Naive thymus-derived CD4-positive, alpha-beta T cell (primary cell): Measurements from ENCODE around the gene MBIP. TPM values are rescaled to one million over a fixed set of nuclear protein-coding genes. Genes with fewer than 3 reads are reported as not detected.
A peak's percentile ranks its signal among the peaks of the same experiment; 100 is the strongest.

Experiments used
- ATAC-seq: fragments of 150-1000 bp; cut with Tn5 transposase; 2 replicates; pipeline ENCODE4 v1.10.0; 2021; ENCODE audit warnings: mild to moderate bottlenecking, moderate library complexity
- CTCF ChIA-PET: fragments of 350-600 bp; sonication (Branson Sonifier 250); formaldehyde crosslinking; loops from one replicate; lab custom pipeline; 2021; ENCODE audit warnings: antibody characterized with exemption; lab: Charles Lee
- POLR2A ChIA-PET: fragments of 350-600 bp; sonication (Branson Sonifier 250); formaldehyde crosslinking; loops from one replicate; lab custom pipeline; 2021; ENCODE audit warnings: antibody characterized with exemption, inconsistent platforms; lab: Charles Lee
- DNase-seq, 9 donors: peaks; one replicate each; pipeline versions ENCODE4 v3.0.0 to v3.0.0-alpha.2; 2020 to 2022; ENCODE audit warnings: mixed read lengths in 1 of 9
- H3K27ac ChIP-seq: one replicate; pipeline ENCODE4 v1.7.0; 2013; ENCODE audit warnings: mild to moderate bottlenecking, low read depth, low read length, moderate library complexity
- H3K27me3 ChIP-seq, 2 donors: one replicate each; pipeline ENCODE4 v1.7.0; 2013; ENCODE audit warnings: low read length in 2 of 2, mild to moderate bottlenecking in 2 of 2, moderate library complexity in 2 of 2; ENCODE audit not compliant: control insufficient read depth in 2 of 2, insufficient read depth in 2 of 2
- H3K36me3 ChIP-seq, 3 experiments: 1 replicate in 2 of 3; 2 replicates in 1 of 3; pipeline ENCODE4 v1.7.0; 2013; ENCODE audit warnings: low read length in 3 of 3, mild to moderate bottlenecking in 3 of 3, moderate library complexity in 1 of 3; ENCODE audit not compliant: insufficient read depth in 3 of 3, control insufficient read depth in 2 of 3
- H3K4me1 ChIP-seq, 2 donors: one replicate each; pipeline ENCODE4 v1.7.0; 2013; ENCODE audit warnings: low read length in 2 of 2, mild to moderate bottlenecking in 2 of 2, moderate library complexity in 1 of 2; ENCODE audit not compliant: control insufficient read depth in 2 of 2, insufficient read depth in 2 of 2
- H3K4me3 ChIP-seq: 2 replicates; pipeline ENCODE4 v1.7.0; 2013; ENCODE audit warnings: mild to moderate bottlenecking, low read length
- H3K9me3 ChIP-seq, 3 experiments: 1 replicate in 2 of 3; 2 replicates in 1 of 3; pipeline ENCODE4 v1.7.0; 2013; ENCODE audit warnings: low read length in 3 of 3; ENCODE audit not compliant: control insufficient read depth in 2 of 3
- H3K27ac Mint-ChIP-seq, 9 donors: one replicate each; pipeline ENCODE4 v1.8.0; 2020 to 2022; ENCODE audit warnings: mixed read lengths in 9 of 9, mild to moderate bottlenecking in 8 of 9, moderate library complexity in 5 of 9, inconsistent platforms in 2 of 9
- H3K27me3 Mint-ChIP-seq, 5 donors: one replicate each; pipeline ENCODE4 v1.8.0; 2021 to 2022; ENCODE audit warnings: mixed read lengths in 5 of 5, mild to moderate bottlenecking in 1 of 5
- H3K36me3 Mint-ChIP-seq, 5 donors: one replicate each; pipeline ENCODE4 v1.8.0; 2020 to 2022; ENCODE audit warnings: mixed read lengths in 5 of 5, mild to moderate bottlenecking in 3 of 5, inconsistent platforms in 1 of 5
- H3K4me1 Mint-ChIP-seq, 7 donors: one replicate each; pipeline ENCODE4 v1.8.0; 2020 to 2022; ENCODE audit warnings: mixed read lengths in 7 of 7, mild to moderate bottlenecking in 3 of 7, inconsistent platforms in 1 of 7
- H3K4me3 Mint-ChIP-seq, 10 donors: one replicate each; pipeline ENCODE4 v1.8.0; 2020 to 2022; ENCODE audit warnings: mild to moderate bottlenecking in 10 of 10, mixed read lengths in 10 of 10, moderate library complexity in 6 of 10, inconsistent platforms in 2 of 10
- H3K9me3 Mint-ChIP-seq, 11 donors: one replicate each; pipeline ENCODE4 v1.8.0; 2020 to 2022; ENCODE audit warnings: mixed read lengths in 11 of 11, mild to moderate bottlenecking in 4 of 11, inconsistent platforms in 1 of 11, moderate library complexity in 1 of 11
- intact Hi-C, 2 donors: fragments of 100-400 bp; cut with micrococcal nuclease; formaldehyde crosslinking; loops; one replicate each; pipeline ENCODE4 v1.15.1; 2023
- polyA plus RNA-seq, 2 donors: library from polyadenylated mRNA; unstranded; fragments of 300-500 nt; fragmentation: Illumina TruSeq; gene quantifications; one replicate each; pipeline ENCODE4 v1.2.3, GENCODE V29; 2021
- total RNA-seq, 6 experiments: library from RNA in 5 of 6; stranded (reverse) in 5 of 6; gene quantifications; 1 replicate in 5 of 6; 2 replicates in 1 of 6; pipeline ENCODE4 v1.2.3 and lab custom pipeline; 2021 to 2026

The MBIP gene
- total and polyA plus RNA-seq, 7 experiments from 2014 or later = 22.5 to 42.7 (median 24.7) TPM

GRCh38 chr14:36275741-36276140 is 44.7 kb downstream of the MBIP start:
- POLR2A ChIA-PET = no interaction called here
- CTCF ChIA-PET = no interaction called here
- Mint-ChIP-seq H3K4me3 (no peak overlapping the region), H3K36me3 (no peaks in the 10 kb centered on the region), H3K4me1 (peaks cover 7 to 21% (median 11%) of the 10 kb centered on the region in 7 donors), H3K9me3 (peaks cover 0 to 1% (median 0%) of the 10 kb centered on the region in 11 donors), H3K27me3 (peaks cover 42 to 73% (median 54%) of the 10 kb centered on the region in 5 donors), H3K27ac (no peak overlapping the region)
- peaks cover 0 to 6% of the 10 kb centered on the region in 2 donors for H3K27me3 ChIP-seq
- no peak overlapping the region for H3K4me3 ChIP-seq
- no peak overlapping the region for H3K27ac ChIP-seq
- DNase-seq = no peak
- no peaks in the 10 kb centered on the region for H3K4me1 ChIP-seq
- ATAC-seq = no peak
- H3K36me3 ChIP-seq = no peaks in the 10 kb centered on the region
- H3K9me3 ChIP-seq = no peaks in the 10 kb centered on the region
- intact Hi-C loops = no loop called here

- Histone ChIP-seq H3K4me1 (no peaks in the 10 kb centered on the region), H3K27ac (no peak overlapping the region), H3K9me3 (no peaks in the 10 kb centered on the region), H3K4me3 (peak overlapping the region; percentile 16), H3K36me3 (no peaks in the 10 kb centered on the region), H3K27me3 (peaks cover 0 to 6% of the 10 kb centered on the region in 2 donors)
- ATAC-seq (peak; percentile 37), DNase-seq (peak in 2 of 9 donors; percentile 1 to 8)
- peak overlapping the region; percentile 39 to 82 (median 70) for H3K4me3 Mint-ChIP-seq
- ChIA-PET POLR2A (interaction anchor here (0.7 kb wide), 1 partner anchor 584 kb away, joined by 3 read pairs; no protein-coding TSS in a partner anchor), CTCF (no interaction called here)
- H3K9me3 Mint-ChIP-seq = peaks cover 0 to 1% (median 0%) of the 10 kb centered on the region in 11 donors
- peaks cover 52 to 65% (median 60%) of the 10 kb centered on the region in 5 donors for H3K27me3 Mint-ChIP-seq
- intact Hi-C loops = no loop called here
- no peak overlapping the region for H3K27ac Mint-ChIP-seq
- peaks cover 7 to 21% (median 11%) of the 10 kb centered on the region in 7 donors for H3K4me1 Mint-ChIP-seq
- peaks cover 0 to 4% (median 0%) of the 10 kb centered on the region in 5 donors for H3K36me3 Mint-ChIP-seq
Measured at GRCh38 chr14:36271939-36272907, 48.2 kb downstream of the MBIP start.

GRCh38 chr14:36271222-36271621 is 49.2 kb downstream of the MBIP start:
- no peaks in the 10 kb centered on the region for H3K36me3 ChIP-seq
- H3K4me1 Mint-ChIP-seq = peaks cover 7 to 21% (median 11%) of the 10 kb centered on the region in 7 donors
- ChIA-PET POLR2A (no interaction called here), CTCF (no interaction called here)
- H3K36me3 Mint-ChIP-seq = peaks cover 0 to 4% (median 0%) of the 10 kb centered on the region in 5 donors
- H3K27ac Mint-ChIP-seq = no peak overlapping the region
- H3K27ac ChIP-seq = no peak overlapping the region
- H3K9me3 Mint-ChIP-seq = peaks cover 0 to 3% (median 0%) of the 10 kb centered on the region in 11 donors
- H3K4me3 Mint-ChIP-seq = peak overlapping the region in 1 of 10 donors; percentile 71
- no peak overlapping the region for H3K4me3 ChIP-seq
- peaks cover 49 to 60% (median 53%) of the 10 kb centered on the region in 5 donors for H3K27me3 Mint-ChIP-seq
- intact Hi-C loops = no loop called here
- H3K27me3 ChIP-seq = peaks cover 0 to 6% of the 10 kb centered on the region in 2 donors
- no peak for ATAC-seq
- H3K4me1 ChIP-seq = no peaks in the 10 kb centered on the region
- DNase-seq = no peak
- no peaks in the 10 kb centered on the region for H3K9me3 ChIP-seq

DNA sequence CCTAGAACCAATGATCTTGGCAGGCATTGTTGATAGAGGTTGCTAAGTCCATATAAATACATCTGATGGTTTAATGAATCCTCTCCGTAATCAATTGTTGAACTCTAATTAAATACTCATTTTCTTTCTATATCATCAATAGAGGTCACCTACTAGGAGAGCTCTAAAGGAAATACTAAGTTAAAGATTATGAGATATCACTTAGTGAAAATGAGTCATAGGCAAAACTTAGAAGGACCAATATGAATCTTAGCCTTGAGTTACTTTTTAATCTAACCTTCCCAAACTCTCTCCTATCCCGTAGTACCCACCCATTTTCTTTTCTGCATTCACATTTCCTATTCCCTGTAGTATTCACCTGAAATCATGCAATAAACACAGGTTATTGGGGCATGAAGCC is 50.2 kb downstream of the MBIP start:
- Mint-ChIP-seq H3K4me3 (no peak overlapping the region), H3K4me1 (peaks cover 7 to 21% (median 11%) of the 10 kb centered on the region in 7 donors), H3K36me3 (peaks cover 0 to 4% (median 0%) of the 10 kb centered on the region in 5 donors), H3K27me3 (peaks cover 48 to 57% (median 57%) of the 10 kb centered on the region in 5 donors), H3K9me3 (peaks cover 0 to 3% (median 0%) of the 10 kb centered on the region in 11 donors), H3K27ac (no peak overlapping the region)
- no peak for DNase-seq
- ChIA-PET POLR2A (no interaction called here), CTCF (no interaction called here)
- Histone ChIP-seq H3K4me3 (no peak overlapping the region), H3K36me3 (no peaks in the 10 kb centered on the region), H3K27me3 (peaks cover 0 to 6% of the 10 kb centered on the region in 2 donors), H3K4me1 (no peaks in the 10 kb centered on the region), H3K27ac (no peak overlapping the region), H3K9me3 (no peaks in the 10 kb centered on the region)
- ATAC-seq = no peak
- intact Hi-C loops = no loop called here

- POLR2A ChIA-PET = no interaction called here
- Histone ChIP-seq H3K27me3 (no peaks in the 10 kb centered on the region), H3K4me3 (no peak overlapping the region), H3K36me3 (no peaks in the 10 kb centered on the region), H3K4me1 (no peaks in the 10 kb centered on the region), H3K27ac (no peak overlapping the region), H3K9me3 (no peaks in the 10 kb centered on the region)
- H3K4me1 Mint-ChIP-seq = peaks cover 7 to 13% (median 9%) of the 10 kb centered on the region in 7 donors
- peaks cover 0 to 4% (median 0%) of the 10 kb centered on the region in 5 donors for H3K36me3 Mint-ChIP-seq
- no peak for ATAC-seq
- no peak overlapping the region for H3K4me3 Mint-ChIP-seq
- CTCF ChIA-PET = no interaction called here
- H3K9me3 Mint-ChIP-seq = peaks cover 0 to 2% (median 0%) of the 10 kb centered on the region in 11 donors
- intact Hi-C loops = no loop called here
- no peak overlapping the region for H3K27ac Mint-ChIP-seq
- H3K27me3 Mint-ChIP-seq = peaks cover 34 to 49% (median 41%) of the 10 kb centered on the region in 5 donors
- no peak for DNase-seq
Measured at GRCh38 chr14:36268121-36268520, 52.3 kb downstream of the MBIP start.

- H3K27ac Mint-ChIP-seq = no peak overlapping the region
- H3K4me1 ChIP-seq = no peaks in the 10 kb centered on the region
- H3K27me3 ChIP-seq = no peaks in the 10 kb centered on the region
- DNase-seq (no peak), ATAC-seq (no peak)
- peaks cover 0 to 2% (median 0%) of the 10 kb centered on the region in 11 donors for H3K9me3 Mint-ChIP-seq
- no peaks in the 10 kb centered on the region for H3K4me1 Mint-ChIP-seq
- H3K4me3 ChIP-seq = no peak overlapping the region
- H3K27ac ChIP-seq = no peak overlapping the region
- H3K36me3 Mint-ChIP-seq = no peaks in the 10 kb centered on the region
- peaks cover 0 to 21% (median 18%) of the 10 kb centered on the region in 5 donors for H3K27me3 Mint-ChIP-seq
- ChIA-PET POLR2A (no interaction called here), CTCF (no interaction called here)
- H3K9me3 ChIP-seq = no peaks in the 10 kb centered on the region
- intact Hi-C loops = no loop called here
- no peak overlapping the region for H3K4me3 Mint-ChIP-seq
- H3K36me3 ChIP-seq = no peaks in the 10 kb centered on the region
Measured at GRCh38 chr14:36264595-36264994, 55.8 kb downstream of the MBIP start.
